ENCODE data around the gene TLE5. TPM values are rescaled to one million over a fixed set of nuclear protein-coding genes. Genes with fewer than 3 reads are reported as not detected.

The TLE5 gene
- total and polyA plus RNA-seq, 9 of the 15 experiments (the other 6 are each of a cell fraction or from before 2014, with no cell fraction given) = 2.0 to 347 (median 235) TPM

DNA sequence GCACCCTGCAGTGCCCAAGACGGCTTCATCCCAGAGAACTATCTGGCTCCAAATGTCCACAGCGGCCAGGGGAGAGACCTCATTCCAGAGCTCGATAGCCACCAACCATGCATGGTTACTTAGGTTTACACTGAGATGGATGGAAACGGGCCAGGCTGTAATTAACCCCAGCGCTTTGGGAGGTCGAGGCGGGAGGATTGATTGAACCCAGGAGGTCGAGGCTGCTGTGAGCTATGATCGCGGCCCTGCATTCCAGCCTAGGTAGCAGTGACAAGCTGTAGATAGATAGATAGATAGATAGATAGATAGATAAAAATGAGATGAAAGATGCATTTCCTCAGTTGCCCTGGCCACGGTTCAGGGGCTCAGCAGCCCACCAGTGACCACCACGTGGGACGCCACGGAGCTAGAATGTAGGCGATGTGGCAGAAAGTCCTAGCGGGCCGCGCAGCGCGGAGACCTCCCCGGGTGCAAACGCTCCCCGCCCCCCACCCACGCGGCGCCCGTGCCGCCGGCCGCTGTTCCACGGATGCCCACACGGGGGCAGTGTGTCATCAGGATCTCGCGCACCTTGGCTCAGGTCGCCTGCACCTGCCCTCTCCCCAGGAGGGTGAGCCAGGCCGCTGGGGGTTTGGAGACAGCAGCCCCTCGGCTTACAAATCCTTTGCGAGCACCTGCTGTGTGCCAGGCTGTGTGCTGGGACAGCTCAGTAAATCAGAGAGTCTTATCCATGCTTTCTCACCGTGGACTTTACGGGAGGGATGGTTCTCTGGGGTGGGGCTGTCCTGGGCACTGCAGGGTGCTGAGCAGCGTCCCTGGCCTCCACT lies 13.5 kb upstream of the TLE5 start (continued):
- TF ChIP-seq IFI16 (CRISPR knock-in tag; IDR thresholded peaks at IDR 0.05) = no peak
- no peak for TF ChIP-seq NFRKB (IDR thresholded peaks at IDR 0.05; ENCODE audit: low read depth)
- TF ChIP-seq, protein P1, sequence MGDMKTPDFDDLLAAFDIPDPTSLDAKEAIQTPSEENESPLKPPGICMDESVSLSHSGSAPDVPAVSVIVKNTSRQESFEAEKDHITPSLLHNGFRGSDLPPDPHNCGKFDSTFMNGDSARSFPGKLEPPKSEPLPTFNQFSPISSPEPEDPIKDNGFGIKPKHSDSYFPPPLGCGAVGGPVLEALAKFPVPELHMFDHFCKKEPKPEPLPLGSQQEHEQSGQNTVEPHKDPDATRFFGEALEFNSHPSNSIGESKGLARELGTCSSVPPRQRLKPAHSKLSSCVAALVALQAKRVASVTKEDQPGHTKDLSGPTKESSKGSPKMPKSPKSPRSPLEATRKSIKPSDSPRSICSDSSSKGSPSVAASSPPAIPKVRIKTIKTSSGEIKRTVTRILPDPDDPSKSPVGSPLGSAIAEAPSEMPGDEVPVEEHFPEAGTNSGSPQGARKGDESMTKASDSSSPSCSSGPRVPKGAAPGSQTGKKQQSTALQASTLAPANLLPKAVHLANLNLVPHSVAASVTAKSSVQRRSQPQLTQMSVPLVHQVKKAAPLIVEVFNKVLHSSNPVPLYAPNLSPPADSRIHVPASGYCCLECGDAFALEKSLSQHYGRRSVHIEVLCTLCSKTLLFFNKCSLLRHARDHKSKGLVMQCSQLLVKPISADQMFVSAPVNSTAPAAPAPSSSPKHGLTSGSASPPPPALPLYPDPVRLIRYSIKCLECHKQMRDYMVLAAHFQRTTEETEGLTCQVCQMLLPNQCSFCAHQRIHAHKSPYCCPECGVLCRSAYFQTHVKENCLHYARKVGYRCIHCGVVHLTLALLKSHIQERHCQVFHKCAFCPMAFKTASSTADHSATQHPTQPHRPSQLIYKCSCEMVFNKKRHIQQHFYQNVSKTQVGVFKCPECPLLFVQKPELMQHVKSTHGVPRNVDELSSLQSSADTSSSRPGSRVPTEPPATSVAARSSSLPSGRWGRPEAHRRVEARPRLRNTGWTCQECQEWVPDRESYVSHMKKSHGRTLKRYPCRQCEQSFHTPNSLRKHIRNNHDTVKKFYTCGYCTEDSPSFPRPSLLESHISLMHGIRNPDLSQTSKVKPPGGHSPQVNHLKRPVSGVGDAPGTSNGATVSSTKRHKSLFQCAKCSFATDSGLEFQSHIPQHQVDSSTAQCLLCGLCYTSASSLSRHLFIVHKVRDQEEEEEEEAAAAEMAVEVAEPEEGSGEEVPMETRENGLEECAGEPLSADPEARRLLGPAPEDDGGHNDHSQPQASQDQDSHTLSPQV (IDR thresholded peaks at IDR 0.05) = no peak
- no peak for TF ChIP-seq ZNF354B (CRISPR knock-in tag; IDR thresholded peaks at IDR 0.05)
- TF ChIP-seq, protein P2, sequence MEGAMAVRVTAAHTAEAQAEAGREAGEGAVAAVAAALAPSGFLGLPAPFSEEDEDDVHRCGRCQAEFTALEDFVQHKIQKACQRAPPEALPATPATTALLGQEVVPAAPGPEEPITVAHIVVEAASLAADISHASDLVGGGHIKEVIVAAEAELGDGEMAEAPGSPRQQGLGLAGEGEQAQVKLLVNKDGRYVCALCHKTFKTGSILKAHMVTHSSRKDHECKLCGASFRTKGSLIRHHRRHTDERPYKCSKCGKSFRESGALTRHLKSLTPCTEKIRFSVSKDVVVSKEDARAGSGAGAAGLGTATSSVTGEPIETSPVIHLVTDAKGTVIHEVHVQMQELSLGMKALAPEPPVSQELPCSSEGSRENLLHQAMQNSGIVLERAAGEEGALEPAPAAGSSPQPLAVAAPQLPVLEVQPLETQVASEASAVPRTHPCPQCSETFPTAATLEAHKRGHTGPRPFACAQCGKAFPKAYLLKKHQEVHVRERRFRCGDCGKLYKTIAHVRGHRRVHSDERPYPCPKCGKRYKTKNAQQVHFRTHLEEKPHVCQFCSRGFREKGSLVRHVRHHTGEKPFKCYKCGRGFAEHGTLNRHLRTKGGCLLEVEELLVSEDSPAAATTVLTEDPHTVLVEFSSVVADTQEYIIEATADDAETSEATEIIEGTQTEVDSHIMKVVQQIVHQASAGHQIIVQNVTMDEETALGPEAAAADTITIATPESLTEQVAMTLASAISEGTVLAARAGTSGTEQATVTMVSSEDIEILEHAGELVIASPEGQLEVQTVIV (CRISPR knock-in tag; IDR thresholded peaks at IDR 0.05; ENCODE audit: borderline replicate concordance) = no peak
- TF ChIP-seq SMAD1 (IDR thresholded peaks at IDR 0.05; ENCODE audit: low read depth, low read length, partially characterized antibody) = no peak
- no peak for TF ChIP-seq ZNF143 (CRISPR knock-in tag; IDR thresholded peaks at IDR 0.05)
- TF ChIP-seq STAT5B (CRISPR knock-in tag; IDR thresholded peaks at IDR 0.05) = no peak
- no peak for TF ChIP-seq ZNF347 (CRISPR knock-in tag; IDR thresholded peaks at IDR 0.05; ENCODE audit: low read depth)
- no peak for TF ChIP-seq POLR3G (IDR thresholded peaks at IDR 0.05; ENCODE audit: extremely low read depth, insufficient read length, insufficient replicate concordance)
- no peak for TF ChIP-seq POLR2A (conservative IDR thresholded peaks at IDR 0.05)
- peak; percentile 45; the same call in 1 of the 2 replicates for TF ChIP-seq CREM (IDR thresholded peaks at IDR 0.05; ENCODE audit: low read depth)
- TF ChIP-seq, protein P3, sequence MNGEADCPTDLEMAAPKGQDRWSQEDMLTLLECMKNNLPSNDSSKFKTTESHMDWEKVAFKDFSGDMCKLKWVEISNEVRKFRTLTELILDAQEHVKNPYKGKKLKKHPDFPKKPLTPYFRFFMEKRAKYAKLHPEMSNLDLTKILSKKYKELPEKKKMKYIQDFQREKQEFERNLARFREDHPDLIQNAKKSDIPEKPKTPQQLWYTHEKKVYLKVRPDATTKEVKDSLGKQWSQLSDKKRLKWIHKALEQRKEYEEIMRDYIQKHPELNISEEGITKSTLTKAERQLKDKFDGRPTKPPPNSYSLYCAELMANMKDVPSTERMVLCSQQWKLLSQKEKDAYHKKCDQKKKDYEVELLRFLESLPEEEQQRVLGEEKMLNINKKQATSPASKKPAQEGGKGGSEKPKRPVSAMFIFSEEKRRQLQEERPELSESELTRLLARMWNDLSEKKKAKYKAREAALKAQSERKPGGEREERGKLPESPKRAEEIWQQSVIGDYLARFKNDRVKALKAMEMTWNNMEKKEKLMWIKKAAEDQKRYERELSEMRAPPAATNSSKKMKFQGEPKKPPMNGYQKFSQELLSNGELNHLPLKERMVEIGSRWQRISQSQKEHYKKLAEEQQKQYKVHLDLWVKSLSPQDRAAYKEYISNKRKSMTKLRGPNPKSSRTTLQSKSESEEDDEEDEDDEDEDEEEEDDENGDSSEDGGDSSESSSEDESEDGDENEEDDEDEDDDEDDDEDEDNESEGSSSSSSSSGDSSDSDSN (IDR thresholded peaks at IDR 0.05; ENCODE audit: borderline replicate concordance in 1 of 2, low read depth in 2 of 2, low read length in 2 of 2) = no peak
- no peak for TF ChIP-seq GMEB1 (CRISPR knock-in tag; IDR thresholded peaks at IDR 0.05)

Measured in K562 (cell line).